ENCODE data around the gene ARHGEF17. TPM values are rescaled to one million over a fixed set of nuclear protein-coding genes. Genes with fewer than 3 reads are reported as not detected.

Gene ARHGEF17, protein sequence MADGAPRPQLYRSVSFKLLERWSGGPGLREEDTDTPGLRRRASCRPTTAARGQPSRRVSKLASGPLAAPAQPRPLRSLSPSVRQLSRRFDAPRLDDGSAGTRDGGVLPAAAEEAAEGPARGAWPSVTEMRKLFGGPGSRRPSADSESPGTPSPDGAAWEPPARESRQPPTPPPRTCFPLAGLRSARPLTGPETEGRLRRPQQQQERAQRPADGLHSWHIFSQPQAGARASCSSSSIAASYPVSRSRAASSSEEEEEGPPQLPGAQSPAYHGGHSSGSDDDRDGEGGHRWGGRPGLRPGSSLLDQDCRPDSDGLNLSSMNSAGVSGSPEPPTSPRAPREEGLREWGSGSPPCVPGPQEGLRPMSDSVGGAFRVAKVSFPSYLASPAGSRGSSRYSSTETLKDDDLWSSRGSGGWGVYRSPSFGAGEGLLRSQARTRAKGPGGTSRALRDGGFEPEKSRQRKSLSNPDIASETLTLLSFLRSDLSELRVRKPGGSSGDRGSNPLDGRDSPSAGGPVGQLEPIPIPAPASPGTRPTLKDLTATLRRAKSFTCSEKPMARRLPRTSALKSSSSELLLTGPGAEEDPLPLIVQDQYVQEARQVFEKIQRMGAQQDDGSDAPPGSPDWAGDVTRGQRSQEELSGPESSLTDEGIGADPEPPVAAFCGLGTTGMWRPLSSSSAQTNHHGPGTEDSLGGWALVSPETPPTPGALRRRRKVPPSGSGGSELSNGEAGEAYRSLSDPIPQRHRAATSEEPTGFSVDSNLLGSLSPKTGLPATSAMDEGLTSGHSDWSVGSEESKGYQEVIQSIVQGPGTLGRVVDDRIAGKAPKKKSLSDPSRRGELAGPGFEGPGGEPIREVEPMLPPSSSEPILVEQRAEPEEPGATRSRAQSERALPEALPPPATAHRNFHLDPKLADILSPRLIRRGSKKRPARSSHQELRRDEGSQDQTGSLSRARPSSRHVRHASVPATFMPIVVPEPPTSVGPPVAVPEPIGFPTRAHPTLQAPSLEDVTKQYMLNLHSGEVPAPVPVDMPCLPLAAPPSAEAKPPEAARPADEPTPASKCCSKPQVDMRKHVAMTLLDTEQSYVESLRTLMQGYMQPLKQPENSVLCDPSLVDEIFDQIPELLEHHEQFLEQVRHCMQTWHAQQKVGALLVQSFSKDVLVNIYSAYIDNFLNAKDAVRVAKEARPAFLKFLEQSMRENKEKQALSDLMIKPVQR (N-terminal part only)
- 28.2 and 42.8 TPM in 2 replicates for total RNA-seq
- polyA plus RNA-seq, result 26.5 and 43.1 TPM in 2 replicates
- polyA plus RNA-seq (2012), result 41.8 and 65.2 TPM in 2 replicates
- 98.5 and 157 TPM in 2 replicates for polyA minus RNA-seq (ENCODE audit: low replicate concordance)

DNA sequence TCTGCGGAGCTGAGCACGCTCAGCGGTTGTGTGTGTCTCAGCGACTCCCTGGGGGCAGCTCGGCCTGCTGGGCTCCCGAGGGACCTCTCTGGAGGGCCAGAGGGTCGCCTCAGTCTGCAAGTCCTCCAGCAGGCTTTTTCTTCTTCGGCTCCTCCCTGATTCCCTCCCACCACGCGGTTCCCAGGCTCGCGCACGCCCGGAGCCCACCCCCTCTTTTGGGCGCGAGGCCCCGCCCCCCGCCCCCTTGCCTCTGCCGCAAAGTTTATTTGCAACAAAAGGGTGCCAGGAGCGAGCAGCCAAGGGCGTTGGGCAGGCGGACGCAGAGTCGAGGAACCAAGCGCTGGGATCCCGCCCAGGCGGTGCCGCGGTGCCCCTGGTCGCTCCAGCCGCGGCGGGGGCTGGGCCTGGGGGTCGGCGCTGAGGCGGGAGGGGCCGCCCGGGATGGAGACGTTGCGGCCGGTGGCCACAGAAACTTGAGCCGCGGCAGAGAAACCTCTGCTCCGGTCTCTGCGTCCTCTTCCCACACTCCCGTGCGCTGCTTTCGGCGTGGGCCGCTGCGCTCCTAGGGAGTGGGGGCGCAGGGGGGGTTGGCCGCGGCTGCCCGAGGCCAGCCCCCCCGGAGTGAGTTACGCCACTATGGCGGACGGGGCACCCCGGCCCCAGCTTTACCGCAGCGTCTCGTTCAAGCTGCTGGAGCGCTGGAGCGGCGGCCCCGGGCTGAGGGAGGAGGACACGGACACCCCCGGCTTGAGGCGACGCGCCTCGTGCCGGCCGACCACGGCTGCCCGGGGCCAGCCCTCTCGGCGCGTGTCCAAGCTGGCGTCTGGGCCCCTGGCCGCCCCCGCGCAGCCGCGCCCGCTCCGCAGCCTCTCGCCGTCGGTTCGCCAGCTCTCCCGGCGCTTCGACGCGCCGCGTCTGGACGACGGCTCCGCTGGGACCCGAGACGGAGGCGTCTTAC lies at the start of gene ARHGEF17:
TSS of gene ARHGEF17 (plus strand) at position 274 of the 958 bp plus-strand sequence. CDS start at position 637, 363 bp downstream.
- no peaks in the 10 kb centered on the region for H4K20me1 ChIP-seq (ENCODE audit: control insufficient read depth, extremely low read depth, insufficient read depth, low read length)
- peak within 1 kb of the TSS; percentile 91 for H2AFZ ChIP-seq (ENCODE audit: low read length)
- peak within 1 kb of the TSS; percentile 95 for H3K27ac ChIP-seq (ENCODE audit: insufficient read depth, low read length)
- TF ChIP-seq EZH2 (IDR thresholded peaks at IDR 0.05; ENCODE audit: low read length, missing control alignments), result no peak
- TF ChIP-seq, protein P1, sequence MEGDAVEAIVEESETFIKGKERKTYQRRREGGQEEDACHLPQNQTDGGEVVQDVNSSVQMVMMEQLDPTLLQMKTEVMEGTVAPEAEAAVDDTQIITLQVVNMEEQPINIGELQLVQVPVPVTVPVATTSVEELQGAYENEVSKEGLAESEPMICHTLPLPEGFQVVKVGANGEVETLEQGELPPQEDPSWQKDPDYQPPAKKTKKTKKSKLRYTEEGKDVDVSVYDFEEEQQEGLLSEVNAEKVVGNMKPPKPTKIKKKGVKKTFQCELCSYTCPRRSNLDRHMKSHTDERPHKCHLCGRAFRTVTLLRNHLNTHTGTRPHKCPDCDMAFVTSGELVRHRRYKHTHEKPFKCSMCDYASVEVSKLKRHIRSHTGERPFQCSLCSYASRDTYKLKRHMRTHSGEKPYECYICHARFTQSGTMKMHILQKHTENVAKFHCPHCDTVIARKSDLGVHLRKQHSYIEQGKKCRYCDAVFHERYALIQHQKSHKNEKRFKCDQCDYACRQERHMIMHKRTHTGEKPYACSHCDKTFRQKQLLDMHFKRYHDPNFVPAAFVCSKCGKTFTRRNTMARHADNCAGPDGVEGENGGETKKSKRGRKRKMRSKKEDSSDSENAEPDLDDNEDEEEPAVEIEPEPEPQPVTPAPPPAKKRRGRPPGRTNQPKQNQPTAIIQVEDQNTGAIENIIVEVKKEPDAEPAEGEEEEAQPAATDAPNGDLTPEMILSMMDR (conservative IDR thresholded peaks at IDR 0.05 in 1 of 2, IDR thresholded peaks at IDR 0.05 in 1 of 2; ENCODE audit: low read depth in 1 of 2, low read length in 2 of 2), result no peak
- peak within 1 kb of the TSS; percentile 100 for H3K4me2 ChIP-seq (ENCODE audit: extremely low read depth, insufficient read depth, low read length)
- H3K36me3 ChIP-seq (ENCODE audit: control insufficient read depth, insufficient read depth, low read length), result peaks cover 13% of the 10 kb centered on the region
- H3K4me1 ChIP-seq (ENCODE audit: control insufficient read depth, extremely low read depth, insufficient read depth, low read length), result peaks cover 12% of the 10 kb centered on the region
- peaks cover 40% of the 10 kb centered on the region for H3K79me2 ChIP-seq (ENCODE audit: control insufficient read depth, insufficient read depth, low read length)
- DNase-seq (ENCODE audit: low read depth in 2 of 2), result peak; percentile 83 to 85
- no peaks in the 10 kb centered on the region for H3K9me3 ChIP-seq (ENCODE audit: control insufficient read depth, insufficient read depth, low read depth, low read length)
- H3K9ac ChIP-seq (ENCODE audit: insufficient read depth, low read length), result peak within 1 kb of the TSS; percentile 87
- peak within 1 kb of the TSS; percentile 57 to 85 (median 76) for H3K4me3 ChIP-seq (replicated peaks in 1 of 4; ENCODE audit: control extremely low read depth in 1 of 4, insufficient read depth in 1 of 4, low read depth in 3 of 4, low read length in 4 of 4)
- no peaks in the 10 kb centered on the region for H3K27me3 ChIP-seq (ENCODE audit: control insufficient read depth, insufficient read depth, low read length)

DNA sequence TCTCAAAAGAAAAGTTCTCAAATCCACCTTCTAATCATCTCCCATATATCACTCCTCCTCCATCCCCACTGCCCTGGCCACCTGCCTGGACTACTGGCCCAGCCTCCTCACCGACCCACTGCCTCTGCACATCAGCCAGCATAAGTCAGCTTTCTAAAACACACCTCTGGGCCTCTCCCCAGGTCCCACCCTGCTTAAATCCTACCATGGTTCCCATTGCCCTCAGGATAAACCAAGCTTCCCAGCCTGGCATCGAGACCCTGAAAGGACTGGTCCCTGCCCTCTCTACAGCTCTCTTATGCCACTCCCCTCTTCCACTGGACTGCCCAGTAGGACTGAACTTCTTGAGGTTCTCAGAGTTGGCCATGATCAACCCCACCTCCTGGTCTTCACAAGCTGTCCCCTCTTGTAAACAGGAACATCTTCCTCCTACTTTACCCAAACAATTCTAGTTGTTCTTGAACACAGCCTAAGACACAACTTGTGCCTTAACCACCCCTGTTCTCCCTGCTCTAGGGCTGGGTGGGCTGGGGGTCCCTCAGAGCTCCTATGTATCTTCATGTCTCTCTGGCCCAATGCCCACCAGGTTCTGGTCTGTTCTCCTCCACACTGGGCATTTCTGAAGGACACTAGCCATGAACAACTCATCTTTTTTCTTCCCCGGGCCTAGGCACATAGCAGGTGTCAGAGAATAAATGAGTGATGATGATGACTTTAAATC lies 48.5 kb upstream of the ARHGEF17 start:
- no peak for DNase-seq (ENCODE audit: low read depth in 2 of 2)
- H3K4me1 ChIP-seq (ENCODE audit: control insufficient read depth, extremely low read depth, insufficient read depth, low read length), result peaks cover 14% of the 10 kb centered on the region
- H3K27ac ChIP-seq (ENCODE audit: insufficient read depth, low read length), result no peak overlapping the region
- no peak for TF ChIP-seq EZH2 (IDR thresholded peaks at IDR 0.05; ENCODE audit: low read length, missing control alignments)
- TF ChIP-seq, protein P1 (conservative IDR thresholded peaks at IDR 0.05 in 1 of 2, IDR thresholded peaks at IDR 0.05 in 1 of 2; ENCODE audit: low read depth in 1 of 2, low read length in 2 of 2), result no peak
- H3K9ac ChIP-seq (ENCODE audit: insufficient read depth, low read length), result no peak overlapping the region
- H3K9me3 ChIP-seq (ENCODE audit: control insufficient read depth, insufficient read depth, low read depth, low read length), result no peaks in the 10 kb centered on the region
- H3K79me2 ChIP-seq (ENCODE audit: control insufficient read depth, insufficient read depth, low read length), result no peaks in the 10 kb centered on the region
- H4K20me1 ChIP-seq (ENCODE audit: control insufficient read depth, extremely low read depth, insufficient read depth, low read length), result no peaks in the 10 kb centered on the region
- H3K4me2 ChIP-seq (ENCODE audit: extremely low read depth, insufficient read depth, low read length), result no peak overlapping the region
- H3K27me3 ChIP-seq (ENCODE audit: control insufficient read depth, insufficient read depth, low read length), result no peaks in the 10 kb centered on the region
- no peaks in the 10 kb centered on the region for H3K36me3 ChIP-seq (ENCODE audit: control insufficient read depth, insufficient read depth, low read length)
- no peak overlapping the region for H2AFZ ChIP-seq (ENCODE audit: low read length)
- no peak overlapping the region for H3K4me3 ChIP-seq (replicated peaks in 1 of 4; ENCODE audit: control extremely low read depth in 1 of 4, insufficient read depth in 1 of 4, low read depth in 3 of 4, low read length in 4 of 4)
